Endothelial cell of umbilical vein (primary cell): ENCODE results near the gene GAL3ST2. TPM values are rescaled to one million over a fixed set of nuclear protein-coding genes. Genes with fewer than 3 reads are reported as not detected.

Experiments
- BruUV-seq: library from RNA; stranded (reverse); fragments of 400-500 nt; replicated peaks from 2 replicates; lab custom pipeline; 2021; lab: Mats Ljungman, UMichigan
- CTCF ChIA-PET: fragments of 300-600, 350-600 bp; sonication (Branson Sonifier 250); formaldehyde crosslinking; loops from one replicate; lab custom pipeline; 2021; ENCODE audit warnings: antibody characterized with exemption, inconsistent platforms; lab: Charles Lee
- POLR2A ChIA-PET: fragments of 300-600, 350-600 bp; sonication (Branson Sonifier 250); formaldehyde crosslinking; loops from one replicate; lab custom pipeline; 2021; ENCODE audit warnings: antibody characterized with exemption, inconsistent platforms; lab: Charles Lee
- DNase-seq: peaks from one replicate; pipeline ENCODE4 v3.0.0-alpha.2; 2011; ENCODE audit warnings: low read depth, low spot score
- FAIRE-seq: peaks from 2 replicates; lab custom pipeline; 2011; peaks lifted over from hg19 to GRCh38; lab: Jason Lieb, UNC
- H2AFZ ChIP-seq: 2 replicates; pipeline ENCODE4 v1.6.0; 2012; ENCODE audit warnings: low read depth, low read length, control low read depth, inconsistent platforms
- H3K27ac ChIP-seq: 2 replicates; pipeline ENCODE4 v1.5.1; 2011; ENCODE audit warnings: low read depth, mild to moderate bottlenecking, control low read depth, low read length, moderate library complexity; ENCODE audit not compliant: insufficient read depth
- H3K27me3 ChIP-seq, 2 experiments: 2 replicates each; pipeline versions ENCODE4 v1.6.0 to v1.6.1; 2011; ENCODE audit warnings: low read length in 2 of 2, mixed read lengths in 1 of 2; ENCODE audit not compliant: control insufficient read depth in 2 of 2, insufficient read depth in 2 of 2
- H3K36me3 ChIP-seq, 2 experiments: 2 replicates in 1 of 2; 3 replicates in 1 of 2; pipeline ENCODE4 v1.5.1; 2011; ENCODE audit warnings: low read length in 2 of 2, mild to moderate bottlenecking in 1 of 2, moderate library complexity in 1 of 2; ENCODE audit not compliant: control insufficient read depth in 2 of 2, insufficient read depth in 2 of 2; ENCODE audit errors: extremely low read depth in 1 of 2
- H3K4me1 ChIP-seq: 3 replicates; pipeline ENCODE4 v1.5.1; 2011; ENCODE audit warnings: mild to moderate bottlenecking, low read length; ENCODE audit not compliant: control insufficient read depth, insufficient read depth; ENCODE audit errors: extremely low read depth
- H3K4me2 ChIP-seq: 2 replicates; pipeline ENCODE4 v1.6.1; 2011; ENCODE audit warnings: low read length, control low read depth, mixed read lengths; ENCODE audit not compliant: insufficient read depth
- H3K4me3 ChIP-seq, 3 experiments: fragments of 200-600 bp in 1 of 3; sonication (generic), shearing (Covaris generic) in 1 of 3; replicated peaks in 1 of 3; 2 replicates each; pipeline ENCODE4 v1.5.1; 2011 to 2016; ENCODE audit warnings: control low read depth in 3 of 3, low read length in 3 of 3, mild to moderate bottlenecking in 2 of 3, inconsistent platforms in 1 of 3, low read depth in 1 of 3, moderate library complexity in 1 of 3; ENCODE audit not compliant: insufficient read depth in 1 of 3
- H3K79me2 ChIP-seq: 2 replicates; pipeline ENCODE4 v1.6.0; 2012; ENCODE audit warnings: low read length, inconsistent platforms; ENCODE audit not compliant: control insufficient read depth, insufficient read depth
- H3K9ac ChIP-seq: replicated peaks from 2 replicates; pipeline ENCODE3; 2011; ENCODE audit warnings: low read length, control low read depth; ENCODE audit not compliant: insufficient read depth; ENCODE audit errors: extremely low read depth
- H3K9me1 ChIP-seq: replicated peaks from 3 replicates; pipeline ENCODE4 v1.6.0; 2011; ENCODE audit warnings: mild to moderate bottlenecking, low read length; ENCODE audit not compliant: control insufficient read depth, insufficient read depth; ENCODE audit errors: extremely low read depth
- H3K9me3 ChIP-seq: replicated peaks from 2 replicates; pipeline ENCODE4 v1.5.1; 2012; ENCODE audit warnings: low read length, inconsistent platforms; ENCODE audit not compliant: control insufficient read depth, insufficient read depth
- H4K20me1 ChIP-seq: replicated peaks from 2 replicates; pipeline ENCODE3; 2011; ENCODE audit warnings: mild to moderate bottlenecking, low read length; ENCODE audit not compliant: control insufficient read depth, insufficient read depth; ENCODE audit errors: extremely low read depth
- CTCF ChIP-seq, 2 donors: IDR thresholded peaks; 1 replicate in 1 of 2; 2 replicates in 1 of 2; pipeline ENCODE4 v1.5.1; 2011; ENCODE audit warnings: low read length in 2 of 2, mild to moderate bottlenecking in 2 of 2, moderate library complexity in 2 of 2, control low read depth in 1 of 2, inconsistent platforms in 1 of 2, low read depth in 1 of 2; ENCODE audit not compliant: insufficient read depth in 1 of 2; ENCODE audit errors: extremely low read depth in 1 of 2
- EZH2 ChIP-seq: IDR thresholded peaks from 2 replicates; pipeline ENCODE4 v1.6.1; 2012; ENCODE audit warnings: borderline replicate concordance, low read depth, mild to moderate bottlenecking, moderate library complexity, low read length, inconsistent platforms; ENCODE audit not compliant: severe bottlenecking
- FOS ChIP-seq: IDR thresholded peaks from 2 replicates; pipeline ENCODE4 v1.6.1; 2011; ENCODE audit warnings: mild to moderate bottlenecking, low read length, moderate library complexity, borderline replicate concordance; ENCODE audit not compliant: insufficient read depth
- GATA2 ChIP-seq: IDR thresholded peaks from 2 replicates; pipeline ENCODE4 v1.7.0; 2011; ENCODE audit warnings: low read depth, mild to moderate bottlenecking, moderate library complexity, mixed read lengths, low read length; ENCODE audit not compliant: insufficient read length, insufficient read depth
- JUN ChIP-seq: IDR thresholded peaks from 2 replicates; pipeline ENCODE4 v1.6.1; 2011; ENCODE audit warnings: borderline replicate concordance, low read depth; ENCODE audit not compliant: insufficient read length, insufficient read depth
- MAX ChIP-seq: IDR thresholded peaks from 2 replicates; pipeline ENCODE4 v1.6.1; 2011; ENCODE audit not compliant: insufficient read depth, insufficient read length
- MYC ChIP-seq: IDR thresholded peaks from one replicate; pipeline ENCODE4 v1.6.1; 2011; ENCODE audit warnings: mild to moderate bottlenecking, low read depth, low read length
- POLR2A ChIP-seq: IDR thresholded peaks from 2 replicates; pipeline ENCODE4 v1.6.1; 2012; ENCODE audit warnings: low read depth, mild to moderate bottlenecking, control low read depth, low read length
- POLR2AphosphoS5 ChIP-seq: IDR thresholded peaks from 2 replicates; pipeline ENCODE4 v1.6.1; 2012; ENCODE audit warnings: low read depth, mild to moderate bottlenecking, control low read depth, low read length, moderate library complexity; ENCODE audit not compliant: insufficient read depth
- dilution Hi-C: fragments of 300-500 bp; cut with MboI; formaldehyde crosslinking; loops from one replicate; pipeline ENCODE4 v1.15.0; 2019; ENCODE audit warnings: low sequenced_read_pairs; ENCODE audit not compliant: extremely low pct_ligation_motif_present
- intact Hi-C: fragments of 100-400 bp; cut with micrococcal nuclease; formaldehyde crosslinking; loops from one replicate; pipeline ENCODE4 v1.10.0; 2022
- polyA plus RNA-seq, 4 experiments: library from polyadenylated mRNA; depleted of rRNA in 3 of 4; stranded (reverse) in 3 of 4; unstranded in 1 of 4; fragments of >200 nt; gene quantifications; 2 replicates each; pipeline versions ENCODE4 v1.2.1 to v1.2.3, GENCODE V29; 2011 to 2012; ENCODE audit warnings: missing spikeins in 1 of 4
- total RNA-seq: library from RNA; stranded (reverse); gene quantifications from 2 replicates; pipeline ENCODE4 v1.2.3, GENCODE V29; 2021

The GAL3ST2 gene
- total and polyA plus RNA-seq, 2 donors (not counting 3 experiments of a cell fraction or from before 2014, with no cell fraction given) = not detected

- Histone ChIP-seq H3K79me2 (no peaks in the 10 kb centered on the region), H3K36me3 (peaks cover 0 to 1% of the 10 kb centered on the region in 2 experiments), H4K20me1 (no peaks in the 10 kb centered on the region), H3K27ac (no peak overlapping the region), H3K9me3 (no peaks in the 10 kb centered on the region), H3K9ac (no peak overlapping the region), H3K9me1 (no peaks in the 10 kb centered on the region), H2AFZ (no peak overlapping the region), H3K4me3 (no peak overlapping the region), H3K4me1 (no peaks in the 10 kb centered on the region), H3K27me3 (no peaks in the 10 kb centered on the region), H3K4me2 (no peak overlapping the region)
- intact Hi-C loops (no loop called here), dilution Hi-C loops (no loop called here)
- FAIRE-seq (no peak), DNase-seq (no peak)
- TF ChIP-seq POLR2AphosphoS5 = no peak
- no peak for TF ChIP-seq EZH2
- TF ChIP-seq GATA2 = no peak
- TF ChIP-seq MAX = no peak
- no peak for TF ChIP-seq CTCF (IDR thresholded peaks at IDR 0.05; ENCODE audit: extremely low read depth in 1 of 2, insufficient read depth in 1 of 2, low read depth in 1 of 2, low read length in 2 of 2)
- no peak for TF ChIP-seq MYC
- TF ChIP-seq JUN = no peak
- TF ChIP-seq POLR2A = no peak
- TF ChIP-seq FOS = no peak
- no TSS peak for BruUV-seq
- CTCF ChIA-PET = no interaction called here
- POLR2A ChIA-PET = no interaction called here
Observed at GRCh38 chr2:241762321-241762932, 14.2 kb upstream of the GAL3ST2 start.
